Placental epithelial cell (primary cell): ENCODE data around the gene IGF2BP2. TPM values are rescaled to one million over a fixed set of nuclear protein-coding genes. Genes with fewer than 3 reads are reported as not detected.

Experiments used
- small RNA-seq: library from RNA; depleted of rRNA; stranded (forward); fragments of <200 nt; gene quantifications from one replicate; pipeline ENCODE3, GENCODE V24; 2012
- total RNA-seq: library from RNA; depleted of rRNA; stranded (reverse); fragments of >200 nt; gene quantifications from 2 replicates; pipeline ENCODE4 v1.2.3, GENCODE V29; 2012

The IGF2BP2 gene
- total RNA-seq = 78.2 and 118 TPM in 2 replicates

DNA sequence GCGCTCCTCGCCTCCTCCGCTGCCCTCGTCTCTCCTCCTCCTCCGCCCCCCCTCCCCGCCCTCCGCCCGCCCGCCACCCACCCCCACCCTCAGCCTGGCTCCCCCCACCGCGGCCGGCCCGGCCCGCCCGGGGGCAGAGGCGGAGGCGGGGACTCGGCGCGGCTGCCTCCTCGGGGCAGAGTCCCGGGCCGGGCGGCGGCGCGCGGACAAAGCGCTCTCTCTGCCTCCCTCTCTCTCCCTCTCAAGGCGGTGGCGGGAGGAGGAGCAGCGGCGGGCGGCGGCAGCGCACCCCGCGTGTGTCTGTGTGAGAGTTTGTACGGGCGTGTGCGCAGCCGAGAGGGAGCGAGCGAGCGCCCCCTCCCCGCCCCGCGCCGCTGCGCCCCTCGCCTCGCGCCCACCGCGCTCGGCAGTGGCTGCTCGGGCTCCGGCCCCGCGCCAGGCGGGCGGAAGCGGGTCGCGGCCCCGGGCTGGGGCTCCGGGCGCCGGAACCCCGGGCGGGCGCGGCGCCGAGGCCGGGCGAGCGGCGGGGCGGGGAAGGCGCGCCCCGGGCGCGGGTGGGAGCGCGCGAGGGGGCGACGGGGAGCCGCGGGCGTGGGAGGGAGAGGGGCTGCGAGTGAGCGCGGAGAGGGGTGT is at the start of gene IGF2BP2:
IGF2BP2 (minus strand) TSS at position 37 of the 633 bp plus-strand sequence. CDS start 82 bp downstream, outside the sequence.

Small RNAs within 50 kb of the gene (small RNA-seq; reads per million reads assigned to genes)
- gene AC133473.1 (not detected), gene MIR548AQ (not detected)

Other genes starting within 250 kb of the IGF2BP2 start
- 41.3 and 42.4 TPM in 2 replicates for gene SENP2, start 238.7 kb downstream of the IGF2BP2 start, total RNA-seq
- gene TRA2B, start 113.0 kb upstream of the IGF2BP2 start, total RNA-seq = 101 and 212 TPM in 2 replicates